ENCODE results near the gene MACO1.

Gene MACO1

GRCh38 chr1:25546193-25546592, 115.5 kb downstream of the MACO1 start:
- no peaks in the 10 kb centered on the region for H3K9me3 ChIP-seq (ENCODE audit: low read length)
- peaks cover 11% of the 10 kb centered on the region; the same call in 1 of the 2 replicates for H3K27me3 ChIP-seq (ENCODE audit: insufficient read depth, low read length)
- no peak for TF ChIP-seq CTCF (IDR thresholded peaks at IDR 0.05; ENCODE audit: low read length)
- no peak for TF ChIP-seq EZH2 (IDR thresholded peaks at IDR 0.05; ENCODE audit: borderline replicate concordance, low read length)
- H4K20me1 ChIP-seq (ENCODE audit: insufficient read depth, low read length), result no peaks in the 10 kb centered on the region
- no peaks in the 10 kb centered on the region for H3F3A ChIP-seq (ENCODE audit: insufficient read depth, low read length)
- no peak overlapping the region for H3K9ac ChIP-seq (ENCODE audit: low read length)
- no peak overlapping the region for H3K4me2 ChIP-seq (ENCODE audit: low read length)
- no peaks in the 10 kb centered on the region for H3K9me2 ChIP-seq (ENCODE audit: low read depth, low read length)
- peaks cover 28% of the 10 kb centered on the region for H3K4me1 ChIP-seq (ENCODE audit: insufficient read depth, low read length, severe bottlenecking)
- H3K27ac ChIP-seq (ENCODE audit: low read depth, low read length, poor library complexity, severe bottlenecking), result no peak overlapping the region
- no peaks in the 10 kb centered on the region for H3K79me2 ChIP-seq (ENCODE audit: insufficient read depth, low read length)
- H2AFZ ChIP-seq (ENCODE audit: low read length), result no peak overlapping the region
- H3K36me3 ChIP-seq (ENCODE audit: insufficient read depth, low read length), result no peaks in the 10 kb centered on the region
- no peak overlapping the region for H3K4me3 ChIP-seq (ENCODE audit: low read depth, low read length, poor library complexity, severe bottlenecking)

GRCh38 chr1:25548601-25549000, 117.9 kb downstream of the MACO1 start:
- no peak overlapping the region; the same call in 1 of the 2 replicates for H3K9ac ChIP-seq (ENCODE audit: low read length)
- H3K4me1 ChIP-seq (ENCODE audit: insufficient read depth, low read length, severe bottlenecking), result peaks cover 28% of the 10 kb centered on the region
- H3K9me3 ChIP-seq (ENCODE audit: low read length), result no peaks in the 10 kb centered on the region
- peaks cover 7% of the 10 kb centered on the region; the same call in 1 of the 2 replicates for H3K27me3 ChIP-seq (ENCODE audit: insufficient read depth, low read length)
- H3K9me2 ChIP-seq (ENCODE audit: low read depth, low read length), result no peaks in the 10 kb centered on the region
- no peaks in the 10 kb centered on the region for H3F3A ChIP-seq (ENCODE audit: insufficient read depth, low read length)
- no peaks in the 10 kb centered on the region for H4K20me1 ChIP-seq (ENCODE audit: insufficient read depth, low read length)
- no peak overlapping the region for H3K4me3 ChIP-seq (ENCODE audit: low read depth, low read length, poor library complexity, severe bottlenecking)
- TF ChIP-seq CTCF (IDR thresholded peaks at IDR 0.05; ENCODE audit: low read length) (no peak), EZH2 (IDR thresholded peaks at IDR 0.05; ENCODE audit: borderline replicate concordance, low read length) (no peak)
- H3K36me3 ChIP-seq (ENCODE audit: insufficient read depth, low read length), result no peaks in the 10 kb centered on the region
- H3K27ac ChIP-seq (ENCODE audit: low read depth, low read length, poor library complexity, severe bottlenecking), result no peak overlapping the region
- H3K79me2 ChIP-seq (ENCODE audit: insufficient read depth, low read length), result no peaks in the 10 kb centered on the region
- no peak overlapping the region for H2AFZ ChIP-seq (ENCODE audit: low read length)
- H3K4me2 ChIP-seq (ENCODE audit: low read length), result 0 out of 2 replicates have a peak overlapping the region, but pooled peaks have one; percentile 56

- no peaks in the 10 kb centered on the region for H3K79me2 ChIP-seq (ENCODE audit: insufficient read depth, low read length)
- no peaks in the 10 kb centered on the region for H3K9me3 ChIP-seq (ENCODE audit: low read length)
- H3K4me2 ChIP-seq (ENCODE audit: low read length), result peak overlapping the region; percentile 56
- peak overlapping the region; percentile 21 for H3K27ac ChIP-seq (ENCODE audit: low read depth, low read length, poor library complexity, severe bottlenecking)
- peak overlapping the region; percentile 18 for H3K4me3 ChIP-seq (ENCODE audit: low read depth, low read length, poor library complexity, severe bottlenecking)
- H3K9ac ChIP-seq (ENCODE audit: low read length), result no peak overlapping the region; the same call in 1 of the 2 replicates
- H3K4me1 ChIP-seq (ENCODE audit: insufficient read depth, low read length, severe bottlenecking), result peaks cover 20% of the 10 kb centered on the region
- H3K9me2 ChIP-seq (ENCODE audit: low read depth, low read length), result no peaks in the 10 kb centered on the region
- no peaks in the 10 kb centered on the region for H4K20me1 ChIP-seq (ENCODE audit: insufficient read depth, low read length)
- TF ChIP-seq CTCF (IDR thresholded peaks at IDR 0.05; ENCODE audit: low read length), result no peak
- TF ChIP-seq EZH2 (IDR thresholded peaks at IDR 0.05; ENCODE audit: borderline replicate concordance, low read length), result no peak
- no peaks in the 10 kb centered on the region for H3F3A ChIP-seq (ENCODE audit: insufficient read depth, low read length)
- H2AFZ ChIP-seq (ENCODE audit: low read length), result no peak overlapping the region
- no peaks in the 10 kb centered on the region for H3K36me3 ChIP-seq (ENCODE audit: insufficient read depth, low read length)
- peaks cover 3% of the 10 kb centered on the region; the same call in 1 of the 2 replicates for H3K27me3 ChIP-seq (ENCODE audit: insufficient read depth, low read length)
Measured at GRCh38 chr1:25549273-25550154, 118.8 kb downstream of the MACO1 start.
